ENCODE data around the gene TTLL6. TPM values are rescaled to one million over a fixed set of nuclear protein-coding genes. Genes with fewer than 3 reads are reported as not detected.
A peak's percentile ranks its signal among the peaks of the same experiment; 100 is the strongest.
"Not testable (repeated sequence)": the region's sequence is repeated elsewhere in the genome, so short reads cannot be mapped to it uniquely, and the experiment has no call there.

TTLL6 gene
- polyA plus RNA-seq, 1 experiment, result not detected

DNA sequence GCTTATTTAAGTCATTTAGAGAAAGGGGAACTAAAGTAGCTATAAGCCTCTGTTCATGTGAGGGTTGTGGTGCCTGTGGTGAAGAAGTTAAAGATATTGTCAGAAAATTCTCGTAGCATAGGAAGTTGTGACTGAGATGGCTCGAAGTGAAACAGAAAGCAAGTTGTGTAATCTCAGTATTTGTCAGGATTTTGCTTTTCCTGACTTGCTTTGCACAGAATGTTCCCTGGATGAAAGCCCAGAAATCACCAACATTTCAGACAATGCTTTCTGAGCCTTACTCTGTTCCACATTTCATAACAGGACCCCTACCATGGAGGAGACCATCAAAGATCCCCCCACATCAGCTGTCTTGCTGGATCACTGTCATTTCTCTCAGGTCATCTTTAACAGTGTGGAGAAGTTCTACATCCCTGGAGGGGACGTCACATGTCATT, 24.4 kb upstream of the TTLL6 start:
- POLR2A ChIA-PET, result no interaction called here
- no peak for DNase-seq (ENCODE audit: low read depth)
- TF ChIP-seq, protein P1, sequence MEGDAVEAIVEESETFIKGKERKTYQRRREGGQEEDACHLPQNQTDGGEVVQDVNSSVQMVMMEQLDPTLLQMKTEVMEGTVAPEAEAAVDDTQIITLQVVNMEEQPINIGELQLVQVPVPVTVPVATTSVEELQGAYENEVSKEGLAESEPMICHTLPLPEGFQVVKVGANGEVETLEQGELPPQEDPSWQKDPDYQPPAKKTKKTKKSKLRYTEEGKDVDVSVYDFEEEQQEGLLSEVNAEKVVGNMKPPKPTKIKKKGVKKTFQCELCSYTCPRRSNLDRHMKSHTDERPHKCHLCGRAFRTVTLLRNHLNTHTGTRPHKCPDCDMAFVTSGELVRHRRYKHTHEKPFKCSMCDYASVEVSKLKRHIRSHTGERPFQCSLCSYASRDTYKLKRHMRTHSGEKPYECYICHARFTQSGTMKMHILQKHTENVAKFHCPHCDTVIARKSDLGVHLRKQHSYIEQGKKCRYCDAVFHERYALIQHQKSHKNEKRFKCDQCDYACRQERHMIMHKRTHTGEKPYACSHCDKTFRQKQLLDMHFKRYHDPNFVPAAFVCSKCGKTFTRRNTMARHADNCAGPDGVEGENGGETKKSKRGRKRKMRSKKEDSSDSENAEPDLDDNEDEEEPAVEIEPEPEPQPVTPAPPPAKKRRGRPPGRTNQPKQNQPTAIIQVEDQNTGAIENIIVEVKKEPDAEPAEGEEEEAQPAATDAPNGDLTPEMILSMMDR (IDR thresholded peaks at IDR 0.05; ENCODE audit: insufficient read depth, low read depth, low read length), result no peak
- Histone ChIP-seq H3K36me3 (ENCODE audit: control insufficient read depth, insufficient read depth, low read length) (peaks cover 3% of the 10 kb centered on the region), H3K4me3 (ENCODE audit: low read depth, low read length) (peak overlapping the region; percentile 32), H3K27me3 (ENCODE audit: control insufficient read depth, insufficient read depth, low read length) (no peaks in the 10 kb centered on the region)
- CTCF ChIA-PET, result interaction anchor here (1.2 kb wide), 3 partner anchors 11 to 37 kb away, joined by 3 to 5 read pairs (median 4); no protein-coding TSS in a partner anchor

DNA sequence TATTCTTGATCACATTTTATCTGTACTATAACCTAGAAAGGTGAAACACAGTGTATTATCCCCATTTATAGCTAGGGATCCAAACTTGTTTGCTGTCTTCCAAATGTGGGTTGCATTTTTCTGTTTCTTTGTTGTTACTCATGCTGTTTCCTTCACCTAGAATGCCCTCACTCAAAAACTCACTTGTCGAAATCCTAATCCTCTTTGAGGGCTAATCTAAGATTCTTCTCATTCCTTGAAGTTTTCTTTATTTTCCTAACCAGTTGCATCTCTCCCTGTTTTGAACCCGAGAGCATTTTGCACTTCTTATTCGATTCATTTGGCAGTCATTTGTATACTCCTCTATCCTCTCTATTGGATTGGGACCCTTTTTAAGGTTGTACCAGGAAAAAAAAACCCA, 23.4 kb upstream of the TTLL6 start:
- POLR2A ChIA-PET, result no interaction called here
- no peak for DNase-seq (ENCODE audit: low read depth)
- H3K36me3 ChIP-seq (ENCODE audit: control insufficient read depth, insufficient read depth, low read length), result peaks cover 3% of the 10 kb centered on the region
- no peaks in the 10 kb centered on the region for H3K27me3 ChIP-seq (ENCODE audit: control insufficient read depth, insufficient read depth, low read length)
- CTCF ChIA-PET, result interaction anchor here (1.1 to 1.6 kb wide), 5 partner anchors 26 to 38 kb away, joined by 3 to 7 read pairs (median 4); no protein-coding TSS in a partner anchor
- TF ChIP-seq, protein P1 (IDR thresholded peaks at IDR 0.05; ENCODE audit: insufficient read depth, low read depth, low read length), result no peak
- H3K4me3 ChIP-seq (ENCODE audit: low read depth, low read length), result no peak overlapping the region

DNA sequence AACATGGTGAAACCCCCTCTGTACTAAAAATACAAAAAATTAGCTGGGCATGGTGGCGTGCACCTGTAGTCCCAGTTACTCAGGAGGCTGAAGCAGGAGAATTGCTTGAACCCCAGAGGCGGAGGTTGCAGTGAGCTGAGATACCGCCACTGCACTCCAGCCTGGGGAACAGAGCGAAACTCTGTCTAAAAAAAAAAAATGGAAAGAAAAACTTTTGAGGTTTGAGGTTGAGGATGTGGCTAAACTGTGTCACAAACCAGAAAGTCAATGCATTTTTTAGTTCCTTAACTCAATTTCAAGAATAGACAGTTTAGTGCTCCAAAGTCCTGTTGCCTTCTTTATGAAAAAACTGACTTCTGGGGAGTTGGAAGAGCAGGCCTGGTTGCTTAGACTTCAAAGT, 20.4 kb upstream of the TTLL6 start:
- CTCF ChIA-PET; DNase-seq (ENCODE audit: low read depth); H3K27me3 ChIP-seq (ENCODE audit: control insufficient read depth, insufficient read depth, low read length); H3K4me3 ChIP-seq (ENCODE audit: low read depth, low read length); POLR2A ChIA-PET; H3K36me3 ChIP-seq (ENCODE audit: control insufficient read depth, insufficient read depth, low read length): not testable (repeated sequence)

DNA sequence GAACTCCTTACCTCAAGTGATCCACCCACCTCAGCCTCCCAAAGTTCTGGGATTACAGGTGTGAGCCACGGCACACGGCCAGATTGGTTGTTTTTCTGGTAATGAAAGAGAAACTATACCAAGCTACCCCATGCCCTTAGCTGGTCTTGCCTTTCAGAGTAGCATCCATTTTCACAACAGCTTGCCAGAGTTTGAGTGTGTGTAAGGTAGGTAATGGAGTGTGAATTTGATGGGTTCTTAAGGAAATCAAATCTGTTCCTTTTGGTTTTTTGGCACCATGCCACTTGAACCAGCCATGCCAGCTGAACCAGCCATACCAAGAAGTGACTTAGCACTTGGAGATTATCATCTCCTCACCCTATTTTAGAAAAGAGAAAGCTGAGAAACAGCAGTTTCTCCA, 18.9 kb upstream of the TTLL6 start:
- Histone ChIP-seq H3K36me3 (ENCODE audit: control insufficient read depth, insufficient read depth, low read length) (no peaks in the 10 kb centered on the region; the same call in 1 of the 2 replicates), H3K4me3 (ENCODE audit: low read depth, low read length) (no peak overlapping the region), H3K27me3 (ENCODE audit: control insufficient read depth, insufficient read depth, low read length) (no peaks in the 10 kb centered on the region)
- DNase-seq (ENCODE audit: low read depth), result no peak
- ChIA-PET POLR2A (no interaction called here), CTCF (interaction anchor here (1.0 to 3.0 kb wide), 4 partner anchors 11 to 112 kb away, joined by 3 to 17 read pairs (median 3); partner anchors contain the start of gene PRAC2)
- TF ChIP-seq, protein P1 (IDR thresholded peaks at IDR 0.05; ENCODE audit: insufficient read depth, low read depth, low read length), result no peak

DNA sequence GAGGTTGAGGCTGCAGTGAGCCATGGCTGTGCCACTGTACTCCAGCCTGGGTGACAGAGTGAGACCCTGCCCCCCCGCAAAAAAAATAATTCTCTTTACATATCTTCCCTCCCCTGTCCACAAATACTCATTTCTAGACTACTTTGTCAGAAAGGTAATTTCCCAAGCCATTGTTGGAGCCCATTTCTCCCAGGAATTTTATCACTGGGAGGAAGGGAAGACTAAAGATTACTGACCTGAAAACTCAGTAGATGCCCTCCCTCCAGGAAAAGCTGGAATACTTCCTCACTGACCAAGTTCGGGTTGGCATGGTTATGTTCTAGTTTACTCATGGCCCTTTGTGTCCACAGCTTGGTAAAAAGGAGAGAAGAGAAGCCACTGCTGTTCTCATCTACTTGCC, 17.9 kb upstream of the TTLL6 start:
- CTCF ChIA-PET, result interaction anchor here (3.0 kb wide), 1 partner anchor 44 kb away, joined by 17 read pairs; no protein-coding TSS in a partner anchor
- POLR2A ChIA-PET, result no interaction called here
- no peak for DNase-seq (ENCODE audit: low read depth)
- Histone ChIP-seq H3K4me3 (ENCODE audit: low read depth, low read length) (no peak overlapping the region), H3K27me3 (ENCODE audit: control insufficient read depth, insufficient read depth, low read length) (no peaks in the 10 kb centered on the region), H3K36me3 (ENCODE audit: control insufficient read depth, insufficient read depth, low read length) (no peaks in the 10 kb centered on the region; the same call in 1 of the 2 replicates)
- TF ChIP-seq, protein P1 (IDR thresholded peaks at IDR 0.05; ENCODE audit: insufficient read depth, low read depth, low read length), result no peak

DNA sequence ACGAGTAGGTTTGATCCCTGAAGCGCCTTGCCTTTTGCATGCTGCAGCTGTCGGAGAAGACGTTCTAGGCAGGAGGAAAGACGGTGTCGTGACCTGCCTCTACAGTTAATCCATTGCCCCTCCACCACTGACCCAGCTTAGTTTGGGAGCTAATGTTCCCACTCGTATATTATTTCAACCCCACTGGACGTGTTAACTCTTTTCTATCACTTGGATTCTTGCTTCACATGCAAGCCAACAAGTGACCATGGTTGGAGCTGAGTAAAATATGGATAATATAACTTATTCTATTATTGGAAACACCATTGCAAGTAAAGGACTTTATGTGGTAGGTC, 14.5 kb upstream of the TTLL6 start:
- no peak for DNase-seq (ENCODE audit: low read depth)
- no peaks in the 10 kb centered on the region for H3K27me3 ChIP-seq (ENCODE audit: control insufficient read depth, insufficient read depth, low read length)
- ChIA-PET POLR2A (no interaction called here), CTCF (interaction anchor here (1.0 to 2.1 kb wide), 3 partner anchors 16 to 153 kb away, joined by 3 to 6 read pairs (median 4); no protein-coding TSS in a partner anchor)
- H3K36me3 ChIP-seq (ENCODE audit: control insufficient read depth, insufficient read depth, low read length), result no peaks in the 10 kb centered on the region; the same call in 1 of the 2 replicates
- TF ChIP-seq, protein P1 (IDR thresholded peaks at IDR 0.05; ENCODE audit: insufficient read depth, low read depth, low read length), result no peak
- H3K4me3 ChIP-seq (ENCODE audit: low read depth, low read length), result peak overlapping the region; percentile 69
